Measurements from ENCODE around the gene ADAR. TPM values are rescaled to one million over a fixed set of nuclear protein-coding genes. Genes with fewer than 3 reads are reported as not detected.

ADAR gene
- total and polyA plus RNA-seq, 2 donors (not counting 3 experiments of a cell fraction or from before 2014, with no cell fraction given): 88.2 to 141 TPM

- Histone ChIP-seq H3K27ac (ENCODE audit: insufficient read depth, low read depth, low read length) (no peak overlapping the region), H2AFZ (ENCODE audit: low read depth, low read length) (no peak overlapping the region), H3K9me3 (replicated peaks; ENCODE audit: control insufficient read depth, insufficient read depth, low read length) (no peaks in the 10 kb centered on the region), H3K27me3 (ENCODE audit: control insufficient read depth in 2 of 2, insufficient read depth in 2 of 2, low read length in 2 of 2) (no peaks in the 10 kb centered on the region), H3K9ac (replicated peaks; ENCODE audit: extremely low read depth, insufficient read depth, low read length) (no peak overlapping the region), H3K36me3 (ENCODE audit: control insufficient read depth in 2 of 2, extremely low read depth in 1 of 2, insufficient read depth in 2 of 2, low read length in 2 of 2) (no peaks in the 10 kb centered on the region), H3K9me1 (replicated peaks; ENCODE audit: control insufficient read depth, extremely low read depth, insufficient read depth, low read length) (no peaks in the 10 kb centered on the region), H3K4me2 (ENCODE audit: insufficient read depth, low read length) (no peak overlapping the region), H3K79me2 (ENCODE audit: control insufficient read depth, insufficient read depth, low read length) (no peaks in the 10 kb centered on the region), H4K20me1 (replicated peaks; ENCODE audit: control insufficient read depth, extremely low read depth, insufficient read depth, low read length) (no peaks in the 10 kb centered on the region), H3K4me3 (replicated peaks in 1 of 3; ENCODE audit: insufficient read depth in 1 of 3, low read depth in 1 of 3, low read length in 3 of 3) (no peak overlapping the region), H3K4me1 (ENCODE audit: control insufficient read depth, extremely low read depth, insufficient read depth, low read length) (no peaks in the 10 kb centered on the region)
- dilution Hi-C loops (cut with MboI; ENCODE audit: extremely low pct_ligation_motif_present, low sequenced_read_pairs): no loop called here
- DNase-seq (ENCODE audit: low read depth, low spot score) (no peak), FAIRE-seq (no peak)
- ChIA-PET POLR2A (no interaction called here), CTCF (interaction anchor here (0.7 to 2.6 kb wide), 2 partner anchors 10 to 17 kb away, joined by 3 to 9 read pairs; no protein-coding TSS in a partner anchor)
- TF ChIP-seq POLR2A (IDR thresholded peaks at IDR 0.05; ENCODE audit: low read depth, low read length) (no peak), POLR2AphosphoS5 (IDR thresholded peaks at IDR 0.05; ENCODE audit: insufficient read depth, low read depth, low read length) (no peak), FOS (IDR thresholded peaks at IDR 0.05; ENCODE audit: borderline replicate concordance, insufficient read depth, low read length) (no peak), CTCF (IDR thresholded peaks at IDR 0.05; ENCODE audit: extremely low read depth in 1 of 2, insufficient read depth in 1 of 2, low read depth in 1 of 2, low read length in 2 of 2) (no peak), JUN (IDR thresholded peaks at IDR 0.05; ENCODE audit: borderline replicate concordance, insufficient read depth, insufficient read length, low read depth) (no peak), EZH2 (IDR thresholded peaks at IDR 0.05; ENCODE audit: borderline replicate concordance, low read depth, low read length, severe bottlenecking) (no peak), MYC (IDR thresholded peaks at IDR 0.05; ENCODE audit: low read depth, low read length) (no peak), MAX (IDR thresholded peaks at IDR 0.05; ENCODE audit: insufficient read depth, insufficient read length) (no peak), GATA2 (IDR thresholded peaks at IDR 0.05; ENCODE audit: insufficient read depth, insufficient read length, low read depth, low read length) (no peak)
- BruUV-seq (replicated peaks): no TSS peak
- intact Hi-C loops (cut with micrococcal nuclease): no loop called here
Measured at GRCh38 chr1:154536570-154536969, 71.4 kb downstream of the ADAR start.

All from endothelial cell of umbilical vein (primary cell).